Measurements from ENCODE around the gene GNS. TPM values are rescaled to one million over a fixed set of nuclear protein-coding genes. Genes with fewer than 3 reads are reported as not detected.

Gene GNS
- total RNA-seq, 1 donor from 2014 or later: 97.9 TPM

GRCh38 chr12:64745259-64745807, 13.9 kb downstream of the GNS start:
- intact Hi-C loops (cut with DNase I): no loop called here
- DNase-seq: no peak
- ATAC-seq (ENCODE audit: poor library complexity): no peak

GRCh38 chr12:64744422-64745258, 14.6 kb downstream of the GNS start:
- intact Hi-C loops (cut with DNase I): no loop called here
- no peak for ATAC-seq (ENCODE audit: poor library complexity)

GRCh38 chr12:64743206-64743605, 16.0 kb downstream of the GNS start:
- no peak for ATAC-seq (ENCODE audit: poor library complexity)
- intact Hi-C loops (cut with DNase I): no loop called here
- DNase-seq: no peak

More at GRCh38 chr12:64744422-64745258, 14.6 kb downstream of the GNS start:
- DNase-seq: no peak

- ATAC-seq (ENCODE audit: poor library complexity) (no peak), DNase-seq (no peak)
- intact Hi-C loops (cut with DNase I): no loop called here
These were observed 16.8 kb downstream of the GNS start for GRCh38 chr12:64742416-64742815.

GRCh38 chr12:64740646-64741045, 18.6 kb downstream of the GNS start:
- no peak for ATAC-seq (ENCODE audit: poor library complexity)
- no peak for DNase-seq
- intact Hi-C loops (cut with DNase I): no loop called here

- no peak for ATAC-seq (ENCODE audit: poor library complexity)
- intact Hi-C loops (cut with DNase I): no loop called here
- DNase-seq: no peak
These were observed 19.4 kb downstream of the GNS start for GRCh38 chr12:64739778-64740177.

- DNase-seq: no peak
- intact Hi-C loops (cut with DNase I): no loop called here
- no peak for ATAC-seq (ENCODE audit: poor library complexity)
These were observed 21.7 kb downstream of the GNS start for GRCh38 chr12:64737539-64737938.

- ATAC-seq (ENCODE audit: poor library complexity) (no peak), DNase-seq (no peak)
- intact Hi-C loops (cut with DNase I): no loop called here
These were observed 22.4 kb downstream of the GNS start for GRCh38 chr12:64736771-64737170.

- intact Hi-C loops (cut with DNase I): no loop called here
- DNase-seq (no peak), ATAC-seq (ENCODE audit: poor library complexity) (no peak)
These were observed 23.8 kb downstream of the GNS start for GRCh38 chr12:64735442-64735841.

GRCh38 chr12:64733857-64734256, 25.3 kb downstream of the GNS start:
- DNase-seq: peak; percentile 72
- intact Hi-C loops (cut with DNase I): no loop called here
- peak; percentile 95 for ATAC-seq (ENCODE audit: poor library complexity)

GRCh38 chr12:64731683-64732082, 27.5 kb downstream of the GNS start:
- DNase-seq: no peak
- intact Hi-C loops (cut with DNase I): no loop called here
- ATAC-seq (ENCODE audit: poor library complexity): no peak

- intact Hi-C loops (cut with DNase I): no loop called here
- ATAC-seq (ENCODE audit: poor library complexity) (no peak), DNase-seq (no peak)
These were observed 28.6 kb downstream of the GNS start for GRCh38 chr12:64730588-64730969.

- no peak for ATAC-seq (ENCODE audit: poor library complexity)
- intact Hi-C loops (cut with DNase I): no loop called here
- DNase-seq: no peak
These were observed 29.2 kb downstream of the GNS start for GRCh38 chr12:64729909-64730587.

- intact Hi-C loops (cut with DNase I): no loop called here
- ATAC-seq (ENCODE audit: poor library complexity) (no peak), DNase-seq (no peak)
These were observed 34.9 kb downstream of the GNS start for GRCh38 chr12:64724201-64724745.

GRCh38 chr12:64723630-64724029, 35.6 kb downstream of the GNS start:
- ATAC-seq (ENCODE audit: poor library complexity): no peak
- intact Hi-C loops (cut with DNase I): no loop called here
- DNase-seq: no peak

- ATAC-seq (ENCODE audit: poor library complexity): no peak
- DNase-seq: no peak
- intact Hi-C loops (cut with DNase I): no loop called here
These were observed 36.4 kb downstream of the GNS start for GRCh38 chr12:64722835-64723234.

GRCh38 chr12:64720884-64721283, 38.3 kb downstream of the GNS start:
- ATAC-seq (ENCODE audit: poor library complexity): no peak
- intact Hi-C loops (cut with DNase I): no loop called here
- DNase-seq: no peak

GRCh38 chr12:64718649-64719048, 40.6 kb downstream of the GNS start:
- intact Hi-C loops (cut with DNase I): no loop called here
- no peak for DNase-seq
- no peak for ATAC-seq (ENCODE audit: poor library complexity)

- intact Hi-C loops (cut with DNase I): no loop called here
- ATAC-seq (ENCODE audit: poor library complexity): no peak
- no peak for DNase-seq
These were observed 42.3 kb downstream of the GNS start for GRCh38 chr12:64716839-64717455.

Measured in Right ventricle myocardium superior (tissue), 1 donor.